Uterus (tissue), 4 donors: Measurements from ENCODE around the gene KLK5. TPM values are rescaled to one million over a fixed set of nuclear protein-coding genes. Genes with fewer than 3 reads are reported as not detected.

Source experiments
- DNase-seq, 2 donors: peaks; one replicate each; pipeline ENCODE4 v3.0.0-alpha.2; 2019 to 2020
- H3K27ac ChIP-seq, 2 donors: fragments of 200-600 bp; sonication (generic); 1 replicate in 1 of 2; 2 replicates in 1 of 2; pipeline ENCODE4 v1.5.1; 2016 to 2018
- H3K27me3 ChIP-seq, 2 donors: fragments of 200-600 bp; sonication (generic); one replicate each; pipeline ENCODE4 v1.5.1; 2018 to 2019; ENCODE audit warnings: control low read depth in 1 of 2
- H3K36me3 ChIP-seq, 2 donors: fragments of 200-600 bp; sonication (generic); one replicate each; pipeline ENCODE4 v1.5.1; 2019; ENCODE audit warnings: control low read depth in 1 of 2
- H3K4me1 ChIP-seq, 2 donors: fragments of 200-600 bp; sonication (generic); one replicate each; pipeline ENCODE4 v1.5.1; 2018 to 2019; ENCODE audit warnings: control low read depth in 1 of 2
- H3K4me3 ChIP-seq, 2 donors: fragments of 200-600 bp; sonication (generic); 1 replicate in 1 of 2; 2 replicates in 1 of 2; pipeline ENCODE4 v1.5.1; 2018 to 2019; ENCODE audit warnings: mild to moderate bottlenecking in 1 of 2
- H3K9me3 ChIP-seq, 2 donors: fragments of 200-600 bp; sonication (generic); one replicate each; pipeline ENCODE4 v1.5.1; 2019; ENCODE audit warnings: control low read depth in 1 of 2
- CTCF ChIP-seq, 4 experiments: fragments of 200-600 bp in 2 of 4; fragments of 450-650 bp in 2 of 4; sonication (generic) in 2 of 4; IDR thresholded peaks; one replicate each; pipeline ENCODE4 v1.5.1; 2016 to 2019; ENCODE audit warnings: antibody characterized with exemption in 4 of 4, mild to moderate bottlenecking in 2 of 4, moderate library complexity in 1 of 4
- POLR2A ChIP-seq, 2 donors: fragments of 450-650 bp; IDR thresholded peaks; one replicate each; pipeline ENCODE4 v1.6.1; 2016; ENCODE audit warnings: antibody characterized with exemption in 2 of 2, mild to moderate bottlenecking in 1 of 2, moderate library complexity in 1 of 2
- intact Hi-C: fragments of 100-400 bp; cut with DNase I; formaldehyde crosslinking; loops from one replicate; pipeline ENCODE4 v1.15.1; 2023; ENCODE audit warnings: low total_unique reads
- total RNA-seq, 4 donors: library from RNA; depleted of rRNA in 3 of 4; stranded (reverse); fragments of >200 nt in 3 of 4; gene quantifications; one replicate each; pipeline versions ENCODE4 v1.1.0 to v1.2.4, GENCODE V29; 2014 to 2023
- donor health status: DM: yes; HTN: yes; CAD: no.

KLK5 gene
- total RNA-seq, 4 donors from 2014 or later: 0.69 to 1.0 TPM; not detected in 2

- Histone ChIP-seq H3K4me3 (no peak overlapping the region), H3K27me3 (no peaks in the 10 kb centered on the region), H3K36me3 (no peaks in the 10 kb centered on the region), H3K27ac (no peak overlapping the region), H3K9me3 (no peaks in the 10 kb centered on the region), H3K4me1 (no peaks in the 10 kb centered on the region)
- intact Hi-C loops: no loop called here
- DNase-seq: no peak
- no peak for TF ChIP-seq POLR2A (IDR thresholded peaks at IDR 0.05)
- TF ChIP-seq CTCF (IDR thresholded peaks at IDR 0.05): no peak
These were observed 9.4 kb upstream of the KLK5 start for GRCh38 chr19:50962245-50962644.

GRCh38 chr19:50959731-50960500 lies 7.1 kb upstream of the KLK5 start:
- no peaks in the 10 kb centered on the region for H3K27me3 ChIP-seq
- no peak for TF ChIP-seq POLR2A (IDR thresholded peaks at IDR 0.05)
- TF ChIP-seq CTCF (IDR thresholded peaks at IDR 0.05): no peak
- intact Hi-C loops: no loop called here

GRCh38 chr19:50957587-50957986 lies 4.7 kb upstream of the KLK5 start:
- Histone ChIP-seq H3K9me3 (no peaks in the 10 kb centered on the region), H3K27ac (no peak overlapping the region), H3K4me1 (no peaks in the 10 kb centered on the region), H3K4me3 (no peak overlapping the region), H3K36me3 (no peaks in the 10 kb centered on the region), H3K27me3 (no peaks in the 10 kb centered on the region)
- intact Hi-C loops: no loop called here
- DNase-seq: no peak
- no peak for TF ChIP-seq POLR2A (IDR thresholded peaks at IDR 0.05)
- no peak for TF ChIP-seq CTCF (IDR thresholded peaks at IDR 0.05)

More at GRCh38 chr19:50959731-50960500, 7.1 kb upstream of the KLK5 start:
- Histone ChIP-seq H3K4me1 (no peaks in the 10 kb centered on the region), H3K9me3 (no peaks in the 10 kb centered on the region), H3K4me3 (no peak overlapping the region), H3K36me3 (no peaks in the 10 kb centered on the region), H3K27ac (no peak overlapping the region)
- no peak for DNase-seq

GRCh38 chr19:50949861-50950260 lies 3.0 kb downstream of the KLK5 start:
- Histone ChIP-seq H3K4me3 (no peak overlapping the region), H3K27ac (no peak overlapping the region), H3K27me3 (no peaks in the 10 kb centered on the region), H3K36me3 (no peaks in the 10 kb centered on the region), H3K4me1 (no peaks in the 10 kb centered on the region), H3K9me3 (no peaks in the 10 kb centered on the region)
- no peak for DNase-seq
- intact Hi-C loops: no loop called here
- TF ChIP-seq CTCF (IDR thresholded peaks at IDR 0.05): no peak
- TF ChIP-seq POLR2A (IDR thresholded peaks at IDR 0.05): no peak

GRCh38 chr19:50947123-50947522 lies 5.7 kb downstream of the KLK5 start:
- Histone ChIP-seq H3K36me3 (no peaks in the 10 kb centered on the region), H3K27ac (no peak overlapping the region), H3K4me3 (no peak overlapping the region), H3K27me3 (no peaks in the 10 kb centered on the region), H3K4me1 (no peaks in the 10 kb centered on the region), H3K9me3 (no peaks in the 10 kb centered on the region)
- intact Hi-C loops: no loop called here
- no peak for TF ChIP-seq CTCF (IDR thresholded peaks at IDR 0.05)
- no peak for TF ChIP-seq POLR2A (IDR thresholded peaks at IDR 0.05)
- DNase-seq: no peak
